Measurements from ENCODE around the gene PSMA7. TPM values are rescaled to one million over a fixed set of nuclear protein-coding genes. Genes with fewer than 3 reads are reported as not detected.

The PSMA7 gene
- total RNA-seq, 1 donor: 237 TPM

GRCh38 chr20:62160253-62160652 lies 17.1 kb upstream of the PSMA7 start:
- no peak overlapping the region for H3K4me3 ChIP-seq (ENCODE audit: low read depth, low read length)
- no peak for DNase-seq (ENCODE audit: low read depth)
- TF ChIP-seq, protein P1, sequence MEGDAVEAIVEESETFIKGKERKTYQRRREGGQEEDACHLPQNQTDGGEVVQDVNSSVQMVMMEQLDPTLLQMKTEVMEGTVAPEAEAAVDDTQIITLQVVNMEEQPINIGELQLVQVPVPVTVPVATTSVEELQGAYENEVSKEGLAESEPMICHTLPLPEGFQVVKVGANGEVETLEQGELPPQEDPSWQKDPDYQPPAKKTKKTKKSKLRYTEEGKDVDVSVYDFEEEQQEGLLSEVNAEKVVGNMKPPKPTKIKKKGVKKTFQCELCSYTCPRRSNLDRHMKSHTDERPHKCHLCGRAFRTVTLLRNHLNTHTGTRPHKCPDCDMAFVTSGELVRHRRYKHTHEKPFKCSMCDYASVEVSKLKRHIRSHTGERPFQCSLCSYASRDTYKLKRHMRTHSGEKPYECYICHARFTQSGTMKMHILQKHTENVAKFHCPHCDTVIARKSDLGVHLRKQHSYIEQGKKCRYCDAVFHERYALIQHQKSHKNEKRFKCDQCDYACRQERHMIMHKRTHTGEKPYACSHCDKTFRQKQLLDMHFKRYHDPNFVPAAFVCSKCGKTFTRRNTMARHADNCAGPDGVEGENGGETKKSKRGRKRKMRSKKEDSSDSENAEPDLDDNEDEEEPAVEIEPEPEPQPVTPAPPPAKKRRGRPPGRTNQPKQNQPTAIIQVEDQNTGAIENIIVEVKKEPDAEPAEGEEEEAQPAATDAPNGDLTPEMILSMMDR (IDR thresholded peaks at IDR 0.05; ENCODE audit: insufficient read depth, low read length): no peak

DNA sequence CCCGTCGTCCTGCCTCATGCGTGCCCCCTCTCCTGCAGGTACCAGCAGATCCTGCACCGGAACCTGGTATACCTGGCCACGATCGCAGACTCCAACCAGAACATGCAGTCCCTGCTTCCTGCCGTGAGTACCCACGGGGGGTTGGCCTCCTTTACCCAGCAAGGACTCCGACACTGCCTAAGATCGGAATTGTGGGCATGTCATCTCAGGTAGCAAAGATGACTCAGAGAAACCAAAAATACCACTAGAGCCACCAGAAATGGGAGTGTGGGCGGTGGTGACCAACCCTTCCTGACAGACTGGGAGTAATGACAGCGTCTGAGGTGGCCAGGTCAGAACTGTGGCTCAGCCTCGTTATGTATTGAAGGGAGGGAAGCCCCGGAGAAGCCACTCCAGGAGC lies 16.6 kb upstream of the PSMA7 start:
- H3K4me3 ChIP-seq (ENCODE audit: low read depth, low read length): no peak overlapping the region
- no peak for DNase-seq (ENCODE audit: low read depth)
- TF ChIP-seq, protein P1 (IDR thresholded peaks at IDR 0.05; ENCODE audit: insufficient read depth, low read length): no peak

DNA sequence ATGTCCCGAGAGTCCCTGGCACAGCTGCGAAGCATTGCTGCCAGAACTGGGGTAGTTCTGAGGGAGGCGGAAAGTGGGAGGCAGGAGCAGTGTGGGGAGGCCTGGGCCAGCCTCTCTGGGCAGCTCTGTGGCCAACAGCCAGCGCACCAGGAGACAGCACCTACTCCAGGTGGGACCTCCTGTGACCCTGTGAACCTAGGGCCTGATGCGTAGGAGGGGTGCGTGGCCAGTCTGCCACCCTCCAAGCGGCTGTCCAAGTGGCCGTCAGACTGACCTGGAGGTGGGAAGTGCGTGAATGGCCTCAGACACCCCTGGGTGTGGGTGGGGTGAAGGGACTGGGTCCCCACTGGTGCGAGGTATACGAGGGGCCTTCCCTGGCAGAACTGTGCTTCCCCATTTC lies 15.9 kb upstream of the PSMA7 start:
- TF ChIP-seq, protein P1 (IDR thresholded peaks at IDR 0.05; ENCODE audit: insufficient read depth, low read length): no peak
- no peak for DNase-seq (ENCODE audit: low read depth)
- H3K4me3 ChIP-seq (ENCODE audit: low read depth, low read length): no peak overlapping the region

- DNase-seq (ENCODE audit: low read depth): no peak
- H3K4me3 ChIP-seq (ENCODE audit: low read depth, low read length): no peak overlapping the region
- TF ChIP-seq, protein P1 (IDR thresholded peaks at IDR 0.05; ENCODE audit: insufficient read depth, low read length): no peak
Observed at GRCh38 chr20:62158541-62158940, 15.3 kb upstream of the PSMA7 start.

GRCh38 chr20:62158088-62158400 lies 14.8 kb upstream of the PSMA7 start:
- no peak for DNase-seq (ENCODE audit: low read depth)
- H3K4me3 ChIP-seq (ENCODE audit: low read depth, low read length): no peak overlapping the region
- TF ChIP-seq, protein P1 (IDR thresholded peaks at IDR 0.05; ENCODE audit: insufficient read depth, low read length): no peak

DNA sequence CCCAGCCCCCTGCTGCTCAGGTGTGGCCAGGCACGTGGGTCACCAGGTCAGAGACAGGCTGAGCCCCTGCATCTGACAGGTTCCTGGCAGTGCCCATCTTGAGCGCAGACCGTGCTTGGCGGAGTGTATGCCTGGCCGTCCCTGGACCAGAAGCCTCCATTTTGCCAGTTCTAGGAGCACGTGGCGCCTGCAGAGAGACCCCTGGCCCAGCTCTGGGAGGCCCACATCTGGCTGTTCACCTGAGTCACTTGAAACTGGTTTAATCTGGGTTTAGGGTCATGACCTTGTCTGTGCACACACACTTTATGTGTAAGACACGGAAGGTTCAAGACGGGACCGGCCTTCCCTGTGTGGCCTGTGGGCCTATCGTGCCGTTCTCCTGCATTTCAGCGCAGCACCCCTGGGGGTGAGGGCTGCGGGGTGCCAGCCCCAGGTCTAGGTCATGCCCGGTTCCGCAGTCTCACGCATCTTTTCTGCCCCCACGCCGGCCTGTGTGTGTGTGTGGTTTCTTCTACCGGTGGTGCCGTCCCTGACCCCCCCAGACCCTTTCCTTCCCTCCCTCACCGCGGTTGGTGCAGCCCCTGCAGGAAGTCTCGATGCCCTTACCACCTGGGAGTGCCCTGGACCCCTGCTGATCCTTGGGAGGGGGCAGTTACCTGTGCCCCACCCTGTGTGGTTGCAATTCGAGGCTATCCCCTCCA lies 14.3 kb upstream of the PSMA7 start:
- no peak for DNase-seq (ENCODE audit: low read depth)
- TF ChIP-seq, protein P1 (IDR thresholded peaks at IDR 0.05; ENCODE audit: insufficient read depth, low read length): no peak
- no peak overlapping the region for H3K4me3 ChIP-seq (ENCODE audit: low read depth, low read length)

Data from fibroblast of the aortic adventitia (primary cell).